Calu3 (cell line): Measurements from ENCODE around the gene CALU. TPM values are rescaled to one million over a fixed set of nuclear protein-coding genes. Genes with fewer than 3 reads are reported as not detected.

ENCODE experiments used
- BruUV-seq: library from RNA; stranded (reverse); fragments of 400-500 nt; replicated peaks from 2 replicates; lab custom pipeline; 2021; lab: Mats Ljungman, UMichigan
- CTCF ChIA-PET: fragments of 300-600 bp; sonication (Branson Sonifier 250); formaldehyde crosslinking; loops from one replicate; lab custom pipeline; 2022; ENCODE audit warnings: antibody characterized with exemption; lab: Charles Lee
- DNase-seq: peaks from one replicate; pipeline ENCODE4 v3.0.0; 2022
- H3K27ac Mint-ChIP-seq: one replicate; pipeline ENCODE4 v1.8.0; 2022; ENCODE audit warnings: mixed read lengths; ENCODE audit not compliant: unreplicated experiment
- H3K27me3 Mint-ChIP-seq: one replicate; pipeline ENCODE4 v1.8.0; 2022; ENCODE audit warnings: mixed read lengths; ENCODE audit not compliant: unreplicated experiment
- H3K36me3 Mint-ChIP-seq: one replicate; pipeline ENCODE4 v1.8.0; 2022; ENCODE audit warnings: mild to moderate bottlenecking, moderate library complexity, mixed read lengths; ENCODE audit not compliant: insufficient read depth, unreplicated experiment
- H3K4me1 Mint-ChIP-seq: one replicate; pipeline ENCODE4 v1.8.0; 2022; ENCODE audit warnings: mild to moderate bottlenecking, low read depth, mixed read lengths; ENCODE audit not compliant: unreplicated experiment
- H3K4me3 Mint-ChIP-seq: one replicate; pipeline ENCODE4 v1.8.0; 2022; ENCODE audit warnings: mild to moderate bottlenecking, low read depth, moderate library complexity, mixed read lengths; ENCODE audit not compliant: unreplicated experiment
- H3K9me3 Mint-ChIP-seq: one replicate; pipeline ENCODE4 v1.8.0; 2022; ENCODE audit warnings: low read depth, mixed read lengths; ENCODE audit not compliant: unreplicated experiment
- CTCF ChIP-seq: fragments of 200-600 bp; IDR thresholded peaks from one replicate; pipeline ENCODE4 v1.8.0; 2022; ENCODE audit warnings: antibody characterized with exemption; ENCODE audit not compliant: unreplicated experiment
- intact Hi-C: fragments of 100-400 bp; cut with micrococcal nuclease; formaldehyde crosslinking; loops from one replicate; pipeline ENCODE4 v1.10.0; 2022; ENCODE audit not compliant: unreplicated experiment
- total RNA-seq: library from RNA; stranded (reverse); gene quantifications from 2 replicates; pipeline ENCODE4 v1.2.3, GENCODE V29; 2022

The CALU gene
- total RNA-seq, 1 experiment from 2014 or later, result 154 TPM

- TF ChIP-seq CTCF, result no peak
- Mint-ChIP-seq H3K27me3 (peaks cover 21% of the 10 kb centered on the region), H3K4me1 (peaks cover 21% of the 10 kb centered on the region), H3K36me3 (peaks cover 7% of the 10 kb centered on the region), H3K4me3 (peak overlapping the region; percentile 11), H3K9me3 (peaks cover 3% of the 10 kb centered on the region), H3K27ac (peak overlapping the region; percentile 83)
- CTCF ChIA-PET, result no interaction called here
- intact Hi-C loops, result no loop called here
- peak; percentile 49 for DNase-seq
- BruUV-seq, result no TSS peak
Observed at GRCh38 chr7:128701062-128701785, 37.9 kb upstream of the CALU start.

GRCh38 chr7:128703609-128704241, 35.4 kb upstream of the CALU start:
- CTCF ChIA-PET, result no interaction called here
- peaks cover 2% of the 10 kb centered on the region for H3K27me3 Mint-ChIP-seq
- no peak for DNase-seq
- H3K27ac Mint-ChIP-seq, result no peak overlapping the region
- H3K36me3 Mint-ChIP-seq, result no peaks in the 10 kb centered on the region
- no peak for TF ChIP-seq CTCF
- no peak overlapping the region for H3K4me3 Mint-ChIP-seq
- H3K9me3 Mint-ChIP-seq, result peaks cover 3% of the 10 kb centered on the region
- intact Hi-C loops, result no loop called here
- H3K4me1 Mint-ChIP-seq, result peaks cover 14% of the 10 kb centered on the region
- no TSS peak for BruUV-seq

GRCh38 chr7:128705891-128706333, 33.2 kb upstream of the CALU start:
- no TSS peak for BruUV-seq
- H3K36me3 Mint-ChIP-seq, result no peaks in the 10 kb centered on the region
- TF ChIP-seq CTCF, result no peak
- no peak overlapping the region for H3K4me3 Mint-ChIP-seq
- no peaks in the 10 kb centered on the region for H3K9me3 Mint-ChIP-seq
- peaks cover 14% of the 10 kb centered on the region for H3K4me1 Mint-ChIP-seq
- no peaks in the 10 kb centered on the region for H3K27me3 Mint-ChIP-seq
- no peak for DNase-seq
- CTCF ChIA-PET, result interaction anchor here (0.6 kb wide), 1 partner anchor 17 kb away, joined by 4 read pairs; no protein-coding TSS in a partner anchor
- no peak overlapping the region for H3K27ac Mint-ChIP-seq
- intact Hi-C loops, result no loop called here

GRCh38 chr7:128707752-128708151, 31.4 kb upstream of the CALU start:
- DNase-seq, result no peak
- TF ChIP-seq CTCF, result no peak
- Mint-ChIP-seq H3K27ac (no peak overlapping the region), H3K4me3 (no peak overlapping the region), H3K36me3 (no peaks in the 10 kb centered on the region), H3K9me3 (peaks cover 2% of the 10 kb centered on the region), H3K4me1 (no peaks in the 10 kb centered on the region), H3K27me3 (no peaks in the 10 kb centered on the region)
- intact Hi-C loops, result no loop called here
- CTCF ChIA-PET, result no interaction called here
- BruUV-seq, result no TSS peak
